GM23248 (cell line): ENCODE results near the gene CLCN3. TPM values are rescaled to one million over a fixed set of nuclear protein-coding genes. Genes with fewer than 3 reads are reported as not detected.
A peak's percentile ranks its signal among the peaks of the same experiment; 100 is the strongest.

Experiments
- DNase-seq: peaks from one replicate; pipeline ENCODE4 v3.0.0-alpha.2; 2015
- H2AFZ ChIP-seq: fragments of 200-600 bp; sonication (generic); 2 replicates; pipeline ENCODE4 v1.6.1; 2016; ENCODE audit warnings: antibody characterized with exemption
- H3F3A ChIP-seq: fragments of 200-600 bp; sonication (generic); 2 replicates; pipeline ENCODE4 v1.6.1; 2016; ENCODE audit warnings: mild to moderate bottlenecking, antibody characterized with exemption, mixed run types; ENCODE audit not compliant: insufficient read depth
- H3K27ac ChIP-seq: fragments of 200-600 bp; sonication (generic); 2 replicates; pipeline ENCODE4 v1.5.1; 2016; ENCODE audit warnings: mild to moderate bottlenecking
- H3K27me3 ChIP-seq: fragments of 200-600 bp; sonication (generic); replicated peaks from 2 replicates; pipeline ENCODE4 v1.6.1; 2016; ENCODE audit warnings: mild to moderate bottlenecking; ENCODE audit not compliant: insufficient read depth
- H3K36me3 ChIP-seq: fragments of 200-600 bp; sonication (generic); 2 replicates; pipeline ENCODE4 v1.6.1; 2016; ENCODE audit warnings: low read depth, mild to moderate bottlenecking
- H3K4me1 ChIP-seq: fragments of 200-600 bp; sonication (generic); 2 replicates; pipeline ENCODE4 v1.6.1; 2016; ENCODE audit warnings: mild to moderate bottlenecking; ENCODE audit not compliant: insufficient read depth
- H3K4me2 ChIP-seq: fragments of 200-600 bp; sonication (generic); one replicate; pipeline ENCODE4 v1.6.1; 2016; ENCODE audit warnings: mild to moderate bottlenecking; ENCODE audit not compliant: unreplicated experiment
- H3K4me3 ChIP-seq: fragments of 200-600 bp; sonication (generic); 2 replicates; pipeline ENCODE4 v1.5.1; 2016; ENCODE audit warnings: mild to moderate bottlenecking
- H3K79me2 ChIP-seq: fragments of 200-600 bp; sonication (generic); 2 replicates; pipeline ENCODE4 v1.6.1; 2016; ENCODE audit warnings: mild to moderate bottlenecking; ENCODE audit not compliant: insufficient read depth
- H3K9ac ChIP-seq: fragments of 200-600 bp; sonication (generic); 2 replicates; pipeline ENCODE4 v1.6.1; 2016; ENCODE audit warnings: mild to moderate bottlenecking
- H3K9me2 ChIP-seq: fragments of 200-600 bp; sonication (generic); 2 replicates; pipeline ENCODE4 v1.6.1; 2016; ENCODE audit warnings: mixed run types, mild to moderate bottlenecking, moderate library complexity; ENCODE audit not compliant: insufficient read depth
- H3K9me3 ChIP-seq: fragments of 200-600 bp; sonication (generic); one replicate; pipeline ENCODE4 v1.6.1; 2017; ENCODE audit warnings: low read depth
- H4K20me1 ChIP-seq: fragments of 200-600 bp; sonication (generic); 2 replicates; pipeline ENCODE4 v1.6.0; 2016; ENCODE audit not compliant: insufficient read depth
- EZH2 ChIP-seq: fragments of 200-600 bp; sonication (generic); IDR thresholded peaks from 2 replicates; pipeline ENCODE4 v1.6.1; 2018; ENCODE audit warnings: antibody characterized with exemption, mild to moderate bottlenecking; ENCODE audit not compliant: insufficient read depth, poor library complexity, severe bottlenecking
- EZH2phosphoT487 ChIP-seq: fragments of 200-600 bp; sonication (generic); IDR thresholded peaks from 2 replicates; pipeline ENCODE4 v1.6.1; 2018; ENCODE audit warnings: antibody characterized with exemption, moderate library complexity, mild to moderate bottlenecking, low read depth; ENCODE audit not compliant: insufficient read depth
- WGBS, 2 experiments: methylation state at CpG; one replicate each; pipeline ENCODE4 v1.1.6; 2015 to 2017; ENCODE audit warnings: low lambda C conversion rate in 2 of 2, low coverage in 1 of 2; ENCODE audit errors: missing lambda C conversion rate in 2 of 2; 5-methylcytosine and 5-hydroxymethylcytosine counted together
- in situ Hi-C: fragments of 300-500 bp; cut with MboI; formaldehyde crosslinking; loops from 2 replicates; pipeline ENCODE4 v1.15.0; 2020
- polyA plus RNA-seq: library from polyadenylated mRNA; unstranded; fragments of >200 nt; fragmentation: Nextera tagmentation; extraction: Ambion mirVana; gene quantifications from 2 replicates; pipeline ENCODE4 v1.2.1, GENCODE V29; 2016
- total RNA-seq: library from RNA; depleted of rRNA; stranded (reverse); fragments of >200 nt; shearing (Covaris generic); gene quantifications from 2 replicates; pipeline ENCODE4 v1.2.3, GENCODE V29; 2014

The CLCN3 gene
- total and polyA plus RNA-seq, 2 experiments from 2014 or later = 12.2 to 16.4 TPM

DNA sequence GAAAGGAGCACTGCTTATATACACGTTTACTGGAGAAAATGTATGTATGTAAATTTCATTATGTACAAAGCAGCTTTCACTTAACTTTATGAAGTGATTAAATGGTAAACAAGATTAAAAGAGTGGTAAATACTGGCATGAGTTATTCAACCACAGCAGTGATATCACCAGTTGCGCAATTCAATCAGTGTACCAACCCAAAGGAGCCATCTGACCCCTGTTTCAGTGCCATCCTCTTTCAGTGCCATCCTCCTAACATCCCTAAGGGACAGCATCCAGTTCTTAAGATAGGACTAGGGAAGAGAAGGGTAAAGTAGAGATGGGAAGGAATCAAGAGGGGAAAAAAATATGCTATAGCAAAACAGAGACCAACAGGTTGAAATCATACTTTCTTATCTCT lies 121.2 kb downstream of the CLCN3 start:
- H3K4me3 ChIP-seq = no peak overlapping the region
- DNase-seq = peak; percentile 50
- in situ Hi-C loops = no loop called here
- no peaks in the 10 kb centered on the region for H3K9me3 ChIP-seq
- no peak overlapping the region for H3K4me2 ChIP-seq
- H3F3A ChIP-seq = peaks cover 17% of the 10 kb centered on the region
- H4K20me1 ChIP-seq = no peaks in the 10 kb centered on the region
- H3K79me2 ChIP-seq = no peaks in the 10 kb centered on the region
- no peak overlapping the region for H3K27ac ChIP-seq
- WGBS, 2 experiments = 94 to 97% methylated on average over 2 of the region's 2 CpGs
- no peak overlapping the region for H2AFZ ChIP-seq
- H3K9ac ChIP-seq = no peak overlapping the region
- peaks cover 22% of the 10 kb centered on the region for H3K36me3 ChIP-seq
- peaks cover 11% of the 10 kb centered on the region for H3K4me1 ChIP-seq
- TF ChIP-seq EZH2 (no peak), EZH2phosphoT487 (no peak)
- no peaks in the 10 kb centered on the region for H3K27me3 ChIP-seq
- H3K9me2 ChIP-seq = no peaks in the 10 kb centered on the region

DNA sequence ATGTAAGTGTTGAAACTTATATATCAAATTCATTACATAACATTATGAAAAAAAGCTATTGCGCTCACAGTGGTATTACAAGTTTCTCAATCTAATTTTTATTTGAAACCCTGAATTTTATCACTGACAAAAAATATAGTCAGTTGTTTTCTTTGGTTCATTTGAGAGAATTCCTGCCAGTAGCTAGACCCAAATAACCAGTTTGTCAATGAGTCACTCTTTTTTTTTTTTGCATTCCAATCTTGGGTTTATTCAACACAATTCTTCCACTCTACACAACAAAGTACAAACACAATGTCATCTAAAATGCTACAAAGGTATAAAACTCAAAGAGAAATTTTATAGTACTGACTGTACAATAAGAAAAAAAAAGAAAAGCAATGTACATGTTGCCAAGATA lies 124.2 kb downstream of the CLCN3 start:
- TF ChIP-seq EZH2phosphoT487 = no peak
- no peak for TF ChIP-seq EZH2
- Histone ChIP-seq H3K9me3 (no peaks in the 10 kb centered on the region), H3K4me1 (peaks cover 11% of the 10 kb centered on the region), H3K27me3 (no peaks in the 10 kb centered on the region), H3K36me3 (peaks cover 18% of the 10 kb centered on the region), H3K9ac (no peak overlapping the region), H3K27ac (peak overlapping the region; percentile 45; the same call in 1 of the 2 replicates), H3K79me2 (no peaks in the 10 kb centered on the region), H3K9me2 (no peaks in the 10 kb centered on the region), H3F3A (peaks cover 17% of the 10 kb centered on the region), H2AFZ (no peak overlapping the region), H4K20me1 (no peaks in the 10 kb centered on the region), H3K4me2 (no peak overlapping the region), H3K4me3 (no peak overlapping the region)
- in situ Hi-C loops = no loop called here
- WGBS, 2 experiments = 100% methylated on average over 1 of the region's 1 CpG
- DNase-seq = peak; percentile 29

DNA sequence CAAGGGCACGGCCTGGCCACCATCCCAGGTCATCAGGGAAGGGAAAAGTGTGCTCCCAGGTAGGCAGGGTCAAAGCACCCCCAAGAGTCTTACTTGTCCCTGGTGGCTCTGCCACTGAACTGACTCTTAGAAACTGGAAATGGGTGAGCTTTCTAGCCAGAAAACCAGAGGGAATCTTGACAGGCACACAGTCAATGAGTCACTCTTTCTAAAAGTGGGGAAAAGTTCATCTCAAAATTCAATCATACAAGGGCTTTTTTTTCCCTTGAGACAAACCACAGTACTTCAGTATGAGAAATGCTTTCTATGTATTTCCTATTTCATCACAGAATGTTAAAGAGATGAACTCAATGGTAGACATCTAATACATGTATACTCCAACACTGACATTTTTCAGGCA lies 124.9 kb downstream of the CLCN3 start:
- Histone ChIP-seq H3K9me2 (no peaks in the 10 kb centered on the region), H3K9ac (no peak overlapping the region), H3K9me3 (no peaks in the 10 kb centered on the region), H3F3A (peaks cover 17% of the 10 kb centered on the region), H3K4me1 (peaks cover 11% of the 10 kb centered on the region), H3K36me3 (peaks cover 20% of the 10 kb centered on the region), H3K4me2 (no peak overlapping the region), H2AFZ (no peak overlapping the region), H3K79me2 (no peaks in the 10 kb centered on the region), H4K20me1 (no peaks in the 10 kb centered on the region), H3K27me3 (no peaks in the 10 kb centered on the region), H3K27ac (peak overlapping the region; percentile 45), H3K4me3 (no peak overlapping the region; the same call in 1 of the 2 replicates)
- in situ Hi-C loops = no loop called here
- no peak for TF ChIP-seq EZH2
- no peak for TF ChIP-seq EZH2phosphoT487
- DNase-seq = peak; percentile 77
- 100% methylated on average over 1 of the region's 1 CpG for WGBS, 2 experiments

DNA sequence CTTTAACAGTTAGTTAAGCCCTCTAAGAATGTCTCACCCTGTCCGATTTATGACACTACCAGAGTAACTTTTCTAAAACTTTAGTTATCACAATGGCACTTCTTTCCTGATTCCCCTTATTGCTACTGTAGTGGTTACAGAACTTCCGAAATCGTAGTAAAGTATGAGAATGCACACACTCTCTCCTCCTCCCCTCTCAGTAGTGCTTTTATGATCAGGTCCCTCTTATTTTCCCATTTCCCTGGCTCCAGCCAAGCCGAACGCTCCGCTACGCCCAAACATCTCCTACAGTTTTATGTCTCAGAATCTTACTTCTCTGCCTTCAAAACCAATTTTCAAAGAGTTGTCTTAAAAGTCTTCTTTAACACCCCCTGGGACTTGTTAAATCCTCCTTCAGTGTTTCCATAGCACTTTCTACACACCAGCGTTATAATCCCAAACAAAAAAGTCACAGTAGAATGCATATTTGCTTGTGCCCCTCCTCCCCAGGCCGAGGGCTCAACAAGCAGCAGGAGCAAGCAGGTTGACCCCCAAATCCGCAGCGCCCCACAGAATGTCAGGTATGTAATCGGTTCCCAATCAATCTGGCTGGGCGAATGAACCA lies 136.7 kb downstream of the CLCN3 start:
- peaks cover 22% of the 10 kb centered on the region for H3F3A ChIP-seq
- no peaks in the 10 kb centered on the region for H4K20me1 ChIP-seq
- peak overlapping the region; percentile 19 for H3K27ac ChIP-seq
- peaks cover 7% of the 10 kb centered on the region; the same call in 1 of the 2 replicates for H3K36me3 ChIP-seq
- in situ Hi-C loops = no loop called here
- H3K4me1 ChIP-seq = peaks cover 12% of the 10 kb centered on the region
- WGBS, 2 experiments = 0 to 2% methylated on average over 13 of the region's 13 CpGs
- H3K27me3 ChIP-seq = no peaks in the 10 kb centered on the region
- peak overlapping the region; percentile 90 for H3K4me3 ChIP-seq
- DNase-seq = peak; percentile 26
- no peaks in the 10 kb centered on the region for H3K9me3 ChIP-seq
- H3K9me2 ChIP-seq = no peaks in the 10 kb centered on the region
- no peak for TF ChIP-seq EZH2
- TF ChIP-seq EZH2phosphoT487 = no peak
- H3K79me2 ChIP-seq = peaks cover 38% of the 10 kb centered on the region
- peak overlapping the region; percentile 97 for H2AFZ ChIP-seq
- H3K9ac ChIP-seq = peak overlapping the region; percentile 79
- H3K4me2 ChIP-seq = peak overlapping the region; percentile 89
